Muscle of leg (tissue), 11 donors: Measurements from ENCODE around the gene LGR4. TPM values are rescaled to one million over a fixed set of nuclear protein-coding genes. Genes with fewer than 3 reads are reported as not detected.

Experiments used
- DNase-seq: peaks from one replicate; pipeline ENCODE4 v3.0.0; 2013
- H3K27ac ChIP-seq: one replicate; pipeline ENCODE4 v1.5.1; 2013; ENCODE audit warnings: mild to moderate bottlenecking, low read length, control low read depth
- H3K27me3 ChIP-seq: one replicate; pipeline ENCODE4 v1.6.1; 2013; ENCODE audit warnings: low read length; ENCODE audit not compliant: control insufficient read depth, insufficient read depth
- H3K36me3 ChIP-seq: one replicate; pipeline ENCODE4 v1.6.1; 2013; ENCODE audit warnings: low read length; ENCODE audit not compliant: control insufficient read depth, insufficient read depth
- H3K4me1 ChIP-seq: one replicate; pipeline ENCODE4 v1.6.1; 2013; ENCODE audit warnings: low read length; ENCODE audit not compliant: control insufficient read depth, insufficient read depth
- H3K4me3 ChIP-seq: one replicate; pipeline ENCODE4 v1.5.1; 2013; ENCODE audit warnings: low read length, control low read depth
- H3K9me3 ChIP-seq: replicated peaks from 2 replicates; pipeline ENCODE4 v1.6.1; 2013; ENCODE audit warnings: low read depth, low read length; ENCODE audit not compliant: control insufficient read depth
- WGBS: methylation state at CpG from one replicate; pipeline ENCODE4 v1.1.5; 2013; ENCODE audit warnings: missing lambda C conversion rate; ENCODE audit not compliant: insufficient coverage; 5-methylcytosine and 5-hydroxymethylcytosine counted together
- polyA plus RNA-seq, 8 donors: library from polyadenylated mRNA; unstranded; fragments of 120-200 nt; gene quantifications; one replicate each; pipeline versions ENCODE4 v1.2.1 to v1.2.3, GENCODE V29; 2013; ENCODE audit warnings: inconsistent platforms in 1 of 8, low replicate concordance in 1 of 8; ENCODE audit not compliant: insufficient read length in 8 of 8, insufficient read depth in 1 of 8
- total RNA-seq: library from RNA; stranded (reverse); fragments of 120-200 nt; gene quantifications from one replicate; pipeline ENCODE4 v1.2.4, GENCODE V29; 2013

Gene LGR4
- total and polyA plus RNA-seq, 9 donors = 18.8 to 33.3 (median 27.6) TPM

- Histone ChIP-seq H3K4me3 (no peak overlapping the region), H3K27ac (no peak overlapping the region), H3K27me3 (no peaks in the 10 kb centered on the region), H3K9me3 (no peaks in the 10 kb centered on the region), H3K4me1 (peaks cover 2% of the 10 kb centered on the region), H3K36me3 (peaks cover 11% of the 10 kb centered on the region)
- DNase-seq = peak; percentile 35
- 50% methylated on average over 1 of the region's 2 CpGs for WGBS
Observed at GRCh38 chr11:27370374-27370773, 102.2 kb downstream of the LGR4 start.

- no peaks in the 10 kb centered on the region for H3K9me3 ChIP-seq
- no peak overlapping the region for H3K27ac ChIP-seq
- peaks cover 9% of the 10 kb centered on the region for H3K36me3 ChIP-seq
- H3K4me1 ChIP-seq = peaks cover 8% of the 10 kb centered on the region
- H3K4me3 ChIP-seq = no peak overlapping the region
- H3K27me3 ChIP-seq = no peaks in the 10 kb centered on the region
- 93% methylated on average over 8 of the region's 10 CpGs for WGBS
- no peak for DNase-seq
Observed at GRCh38 chr11:27367881-27368280, 104.7 kb downstream of the LGR4 start.

- WGBS = 20% methylated on average over 1 of the region's 13 CpGs
- Histone ChIP-seq H3K4me1 (peaks cover 12% of the 10 kb centered on the region), H3K27me3 (no peaks in the 10 kb centered on the region), H3K27ac (peak overlapping the region; percentile 63), H3K36me3 (peaks cover 5% of the 10 kb centered on the region), H3K4me3 (peak overlapping the region; percentile 77), H3K9me3 (no peaks in the 10 kb centered on the region)
- no peak for DNase-seq
Observed at GRCh38 chr11:27363576-27364117, 108.9 kb downstream of the LGR4 start.

GRCh38 chr11:27362749-27363575, 109.6 kb downstream of the LGR4 start, which contains the start of gene CCDC34:
Gene CCDC34 (minus strand): TSS chr11:27363215. CDS start chr11:27363194, 21 bp downstream.
- peaks cover 12% of the 10 kb centered on the region for H3K4me1 ChIP-seq
- H3K27ac ChIP-seq = peak within 1 kb of the TSS; percentile 63
- DNase-seq = peak; percentile 98
- H3K27me3 ChIP-seq = no peaks in the 10 kb centered on the region
- peaks cover 4% of the 10 kb centered on the region for H3K36me3 ChIP-seq
- under 1% methylated on average over 51 of the region's 57 CpGs for WGBS
- H3K4me3 ChIP-seq = peak within 1 kb of the TSS; percentile 77
- no peaks in the 10 kb centered on the region for H3K9me3 ChIP-seq

- peak overlapping the region; percentile 77 for H3K4me3 ChIP-seq
- H3K9me3 ChIP-seq = no peaks in the 10 kb centered on the region
- DNase-seq = no peak
- no peaks in the 10 kb centered on the region for H3K27me3 ChIP-seq
- H3K4me1 ChIP-seq = peaks cover 12% of the 10 kb centered on the region
- H3K36me3 ChIP-seq = no peaks in the 10 kb centered on the region
- no peak overlapping the region for H3K27ac ChIP-seq
- 83% methylated on average over 1 of the region's 8 CpGs for WGBS
Observed at GRCh38 chr11:27361649-27362431, 110.8 kb downstream of the LGR4 start.

- Histone ChIP-seq H3K27ac (no peak overlapping the region), H3K4me1 (peaks cover 7% of the 10 kb centered on the region)
- WGBS = no CpG with 5 or more reads among the region's 1 CpG
Observed at GRCh38 chr11:27358296-27358695, 114.3 kb downstream of the LGR4 start.

GRCh38 chr11:27357250-27357649, 115.3 kb downstream of the LGR4 start:
- no peak overlapping the region for H3K4me3 ChIP-seq
- peaks cover 2% of the 10 kb centered on the region for H3K4me1 ChIP-seq
- no peaks in the 10 kb centered on the region for H3K9me3 ChIP-seq
- no peaks in the 10 kb centered on the region for H3K27me3 ChIP-seq
- no CpG with 5 or more reads among the region's 4 CpGs for WGBS
- H3K36me3 ChIP-seq = no peaks in the 10 kb centered on the region
- H3K27ac ChIP-seq = no peak overlapping the region
- peak; percentile 33 for DNase-seq

More at GRCh38 chr11:27358296-27358695, 114.3 kb downstream of the LGR4 start:
- Histone ChIP-seq H3K9me3 (no peaks in the 10 kb centered on the region), H3K27me3 (no peaks in the 10 kb centered on the region), H3K4me3 (no peak overlapping the region), H3K36me3 (no peaks in the 10 kb centered on the region)
- no peak for DNase-seq

GRCh38 chr11:27356624-27357222, 115.9 kb downstream of the LGR4 start:
- H3K9me3 ChIP-seq = no peaks in the 10 kb centered on the region
- WGBS = no CpG with 5 or more reads among the region's 5 CpGs
- H3K4me1 ChIP-seq = no peaks in the 10 kb centered on the region
- H3K4me3 ChIP-seq = no peak overlapping the region
- no peaks in the 10 kb centered on the region for H3K36me3 ChIP-seq
- H3K27me3 ChIP-seq = no peaks in the 10 kb centered on the region
- DNase-seq = no peak
- no peak overlapping the region for H3K27ac ChIP-seq

- H3K27ac ChIP-seq = no peak overlapping the region
- no CpG with 5 or more reads among the region's 3 CpGs for WGBS
- DNase-seq = no peak
- no peak overlapping the region for H3K4me3 ChIP-seq
- no peaks in the 10 kb centered on the region for H3K36me3 ChIP-seq
- H3K4me1 ChIP-seq = no peaks in the 10 kb centered on the region
- H3K9me3 ChIP-seq = no peaks in the 10 kb centered on the region
- no peaks in the 10 kb centered on the region for H3K27me3 ChIP-seq
Observed at GRCh38 chr11:27355575-27356104, 117.0 kb downstream of the LGR4 start.
